AG10803 (cell line): ENCODE data around the gene RNASEH2A.

Experiments
- DNase-seq: peaks from one replicate; pipeline ENCODE4 v3.0.0; 2010; ENCODE audit warnings: low read depth
- H3K4me3 ChIP-seq: 2 replicates; pipeline ENCODE4 v1.5.1; 2011; ENCODE audit warnings: mild to moderate bottlenecking, low read length, control low read depth
- CTCF ChIP-seq: conservative IDR thresholded peaks from 2 replicates; pipeline ENCODE4 v1.5.1; 2011; ENCODE audit warnings: mild to moderate bottlenecking, low read length, control low read depth, inconsistent platforms

The RNASEH2A gene

GRCh38 chr19:12767150-12767549 is 39.2 kb upstream of the RNASEH2A start:
- TF ChIP-seq CTCF = no peak
- H3K4me3 ChIP-seq = no peak overlapping the region
- no peak for DNase-seq

DNA sequence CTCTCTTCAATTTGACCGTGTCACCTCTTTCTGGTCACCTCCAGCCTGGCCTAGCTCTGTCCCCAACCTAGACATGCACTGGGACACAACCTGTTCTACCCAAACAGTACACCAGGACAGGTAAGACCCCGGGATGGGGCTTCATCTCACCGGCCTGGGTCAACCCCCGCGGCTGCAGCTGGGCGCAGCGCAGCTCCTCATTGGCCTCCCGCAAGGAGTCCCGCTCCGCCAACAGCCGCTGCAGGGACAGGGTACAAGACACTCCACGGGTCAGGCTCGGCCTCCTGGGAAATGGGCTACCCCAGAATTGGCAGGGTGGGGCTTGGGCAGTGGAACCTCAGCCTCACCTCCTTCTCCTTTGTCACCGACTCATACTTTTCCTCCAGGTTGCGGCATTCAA is 38.7 kb upstream of the RNASEH2A start:
- H3K4me3 ChIP-seq = no peak overlapping the region
- no peak for TF ChIP-seq CTCF
- DNase-seq = no peak

- DNase-seq = no peak
- TF ChIP-seq CTCF = no peak
- H3K4me3 ChIP-seq = no peak overlapping the region
These were observed 36.7 kb upstream of the RNASEH2A start for GRCh38 chr19:12769689-12770088.

- no peak overlapping the region for H3K4me3 ChIP-seq
- no peak for DNase-seq
- no peak for TF ChIP-seq CTCF
These were observed 35.5 kb upstream of the RNASEH2A start for GRCh38 chr19:12770922-12771321.

- TF ChIP-seq CTCF = no peak
- no peak overlapping the region for H3K4me3 ChIP-seq
- no peak for DNase-seq
These were observed 34.1 kb upstream of the RNASEH2A start for GRCh38 chr19:12772323-12772722.

GRCh38 chr19:12773571-12773970 is 32.8 kb upstream of the RNASEH2A start:
- no peak overlapping the region for H3K4me3 ChIP-seq
- DNase-seq = peak; percentile 71
- TF ChIP-seq CTCF = peak; percentile 52

GRCh38 chr19:12774588-12775555 is 31.5 kb upstream of the RNASEH2A start, which contains the start of gene HOOK2:
HOOK2 (minus strand) TSS chr19:12775552; CDS start chr19:12775449, 103 bp downstream.
- peak within 1 kb of the TSS; percentile 81 for H3K4me3 ChIP-seq
- DNase-seq = no peak
- no peak for TF ChIP-seq CTCF
